ENCODE measurements around the gene CD22. TPM values are rescaled to one million over a fixed set of nuclear protein-coding genes. Genes with fewer than 3 reads are reported as not detected.
"Not testable (repeated sequence)": the region's sequence is repeated elsewhere in the genome, so short reads cannot be mapped to it uniquely, and the experiment has no call there.

CD22 gene
- total and polyA plus RNA-seq, 8 donors: 5.2 to 63.2 (median 12.0) TPM

DNA sequence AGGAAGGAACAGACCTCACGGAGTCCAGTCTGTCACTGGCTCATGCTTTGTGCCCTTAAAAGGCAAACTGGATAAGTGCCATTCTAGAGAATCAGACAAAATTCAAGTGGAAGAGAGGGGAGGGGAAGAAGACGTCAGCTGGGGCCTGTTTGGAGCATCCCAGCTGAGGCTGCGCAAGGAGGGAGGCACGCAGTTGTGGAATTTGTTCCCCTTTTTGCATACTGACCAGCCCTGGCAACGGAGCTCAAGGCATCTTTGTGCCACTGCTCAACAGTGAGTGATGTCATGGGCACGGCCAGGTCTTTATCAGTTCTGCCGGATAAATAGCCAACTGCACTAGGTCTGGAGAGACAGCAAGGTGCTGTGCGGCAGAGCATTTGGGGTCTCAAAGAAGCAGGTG is 41.7 kb downstream of the CD22 start, which contains the start of gene GPR42:
GPR42 (plus strand) TSS at position 347 of the 400 bp plus-strand sequence. CDS start 292 bp downstream, outside the sequence.
- intact Hi-C loops (cut with DNase I): no loop called here
- no peaks in the 10 kb centered on the region for H3K36me3 ChIP-seq
- H3K9me3 ChIP-seq: peaks cover 0 to 6% of the 10 kb centered on the region in 2 donors
- no peak within 1 kb of the TSS for H3K4me3 ChIP-seq
- ATAC-seq (no peak), DNase-seq (no peak)
- H3K27me3 ChIP-seq: peaks cover 0 to 4% of the 10 kb centered on the region in 2 donors
- TF ChIP-seq, protein P1, sequence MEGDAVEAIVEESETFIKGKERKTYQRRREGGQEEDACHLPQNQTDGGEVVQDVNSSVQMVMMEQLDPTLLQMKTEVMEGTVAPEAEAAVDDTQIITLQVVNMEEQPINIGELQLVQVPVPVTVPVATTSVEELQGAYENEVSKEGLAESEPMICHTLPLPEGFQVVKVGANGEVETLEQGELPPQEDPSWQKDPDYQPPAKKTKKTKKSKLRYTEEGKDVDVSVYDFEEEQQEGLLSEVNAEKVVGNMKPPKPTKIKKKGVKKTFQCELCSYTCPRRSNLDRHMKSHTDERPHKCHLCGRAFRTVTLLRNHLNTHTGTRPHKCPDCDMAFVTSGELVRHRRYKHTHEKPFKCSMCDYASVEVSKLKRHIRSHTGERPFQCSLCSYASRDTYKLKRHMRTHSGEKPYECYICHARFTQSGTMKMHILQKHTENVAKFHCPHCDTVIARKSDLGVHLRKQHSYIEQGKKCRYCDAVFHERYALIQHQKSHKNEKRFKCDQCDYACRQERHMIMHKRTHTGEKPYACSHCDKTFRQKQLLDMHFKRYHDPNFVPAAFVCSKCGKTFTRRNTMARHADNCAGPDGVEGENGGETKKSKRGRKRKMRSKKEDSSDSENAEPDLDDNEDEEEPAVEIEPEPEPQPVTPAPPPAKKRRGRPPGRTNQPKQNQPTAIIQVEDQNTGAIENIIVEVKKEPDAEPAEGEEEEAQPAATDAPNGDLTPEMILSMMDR (IDR thresholded peaks at IDR 0.05): no peak
- H3K4me1 ChIP-seq: no peaks in the 10 kb centered on the region
- H3K27ac ChIP-seq: no peak within 1 kb of the TSS

DNA sequence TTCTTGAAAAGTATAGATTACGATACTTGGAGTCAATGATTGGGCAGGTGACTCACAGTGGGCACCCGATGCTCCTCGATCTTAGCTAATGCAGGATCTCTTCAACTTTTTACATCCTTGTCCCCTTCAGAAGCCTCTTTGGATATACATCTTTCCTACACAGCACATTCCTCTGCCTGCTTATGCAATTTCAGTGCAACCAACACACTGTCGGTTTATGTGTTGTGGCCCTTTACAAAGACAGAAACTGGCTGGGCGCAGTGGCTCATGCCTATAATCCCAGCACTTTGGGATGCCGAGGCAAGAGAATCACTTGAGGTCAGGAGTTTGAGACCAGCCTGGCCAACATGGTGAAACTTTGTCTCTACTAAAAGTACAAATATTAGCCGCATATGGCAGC is 44.5 kb downstream of the CD22 start:
- Histone ChIP-seq H3K27ac (no peak overlapping the region), H3K4me1 (no peaks in the 10 kb centered on the region), H3K36me3 (no peaks in the 10 kb centered on the region), H3K27me3 (no peaks in the 10 kb centered on the region), H3K4me3 (no peak overlapping the region), H3K9me3 (peaks cover 0 to 6% of the 10 kb centered on the region in 2 donors)
- no peak for ATAC-seq
- TF ChIP-seq, protein P1 (IDR thresholded peaks at IDR 0.05): no peak
- DNase-seq: no peak
- intact Hi-C loops (cut with DNase I): no loop called here

DNA sequence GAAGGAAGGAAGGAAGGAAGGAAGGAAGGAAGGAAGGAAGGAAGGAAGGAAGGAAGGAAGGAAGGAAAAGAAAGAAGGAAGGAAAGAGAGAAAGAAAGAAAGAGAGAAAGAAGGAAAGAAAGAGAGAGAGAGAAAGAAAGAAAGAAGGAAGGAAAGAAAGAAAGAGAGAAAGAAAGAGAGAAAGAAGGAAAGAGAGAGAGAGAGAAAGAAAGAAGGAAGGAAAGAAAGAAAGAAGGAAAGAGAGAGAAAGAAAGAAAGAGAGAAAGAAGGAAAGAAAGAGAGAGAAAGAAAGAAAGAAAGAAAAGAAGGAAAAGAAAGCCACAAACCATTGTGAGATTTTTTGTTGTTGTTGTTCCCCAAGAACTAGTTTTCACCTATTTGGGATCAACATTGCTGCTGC is 45.0 kb downstream of the CD22 start:
- H3K9me3 ChIP-seq; intact Hi-C loops (cut with DNase I); H3K36me3 ChIP-seq; H3K27me3 ChIP-seq; H3K4me3 ChIP-seq; H3K4me1 ChIP-seq; DNase-seq; ATAC-seq; H3K27ac ChIP-seq: not testable (repeated sequence)

DNA sequence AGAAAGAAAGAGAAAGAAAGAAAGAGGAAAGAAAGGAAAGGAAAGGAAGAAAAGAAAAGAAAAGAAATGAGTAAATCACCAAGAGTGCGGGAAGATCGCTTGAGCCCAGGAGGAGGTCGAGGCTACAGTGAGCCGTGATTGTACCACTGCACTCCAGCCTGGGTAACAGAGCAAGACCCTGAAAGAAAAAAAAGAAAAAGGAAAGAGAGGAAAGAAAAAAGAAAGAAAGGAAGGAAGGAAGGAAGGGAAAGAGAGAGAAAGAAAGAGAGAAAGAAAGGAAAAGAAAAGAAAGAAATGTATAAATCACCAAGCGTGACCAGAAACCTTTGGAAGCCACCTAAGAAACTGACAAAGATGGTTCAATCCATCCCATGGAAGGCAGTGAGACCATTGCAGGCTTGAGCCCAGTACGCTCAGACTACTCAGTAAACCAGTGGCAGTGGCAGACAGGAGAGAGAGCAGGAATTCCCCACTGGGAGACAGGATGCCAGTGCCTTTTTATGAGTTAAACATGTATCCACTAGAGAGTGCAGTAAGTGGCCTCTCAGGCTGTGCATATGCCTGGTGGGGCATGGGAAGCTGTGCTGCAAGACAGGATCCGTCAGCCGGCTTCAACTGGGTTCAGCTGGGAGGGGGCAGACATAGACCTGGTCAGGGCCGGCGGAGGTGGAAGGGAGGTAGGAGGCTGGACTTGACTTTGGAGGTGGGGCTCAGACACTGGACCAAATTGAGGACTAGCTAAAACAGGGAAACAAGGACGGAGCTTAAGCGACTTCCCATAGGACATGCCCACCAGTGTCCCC is 46.7 kb downstream of the CD22 start:
- intact Hi-C loops (cut with DNase I): no loop called here
- H3K9me3 ChIP-seq: no peaks in the 10 kb centered on the region
- no peak overlapping the region for H3K27ac ChIP-seq
- DNase-seq (peak in 1 of 4 donors; percentile 21), ATAC-seq (peak; percentile 80)
- H3K27me3 ChIP-seq: no peaks in the 10 kb centered on the region
- no peaks in the 10 kb centered on the region for H3K4me1 ChIP-seq
- no peaks in the 10 kb centered on the region for H3K36me3 ChIP-seq
- H3K4me3 ChIP-seq: no peak overlapping the region
- TF ChIP-seq, protein P1 (IDR thresholded peaks at IDR 0.05): no peak

DNA sequence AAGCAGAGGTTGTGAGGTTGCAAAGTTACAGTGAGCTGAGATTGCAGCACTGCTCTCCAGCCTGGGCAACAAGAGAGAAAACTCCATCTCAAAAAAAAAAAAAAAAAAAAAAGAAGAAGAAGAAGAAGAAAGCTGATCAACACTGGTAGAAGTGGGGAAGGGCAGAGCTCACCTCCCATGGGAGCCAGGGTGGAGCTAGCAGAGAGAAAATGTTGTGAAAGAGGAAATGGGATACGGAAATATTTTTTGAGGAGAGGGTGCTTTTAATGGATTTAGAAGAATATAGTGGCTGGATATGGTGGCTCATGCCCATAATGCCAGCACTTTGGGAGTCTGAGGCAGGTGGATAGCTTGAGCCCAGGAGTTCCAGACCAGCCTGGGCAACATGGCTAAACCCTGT is 48.7 kb downstream of the CD22 start:
- Histone ChIP-seq H3K27me3 (peaks cover 0 to 18% of the 10 kb centered on the region in 2 donors), H3K9me3 (no peaks in the 10 kb centered on the region), H3K36me3 (no peaks in the 10 kb centered on the region), H3K27ac (no peak overlapping the region), H3K4me3 (no peak overlapping the region), H3K4me1 (no peaks in the 10 kb centered on the region)
- TF ChIP-seq, protein P1 (IDR thresholded peaks at IDR 0.05): no peak
- ATAC-seq (no peak), DNase-seq (no peak)
- intact Hi-C loops (cut with DNase I): no loop called here
